ENCODE measurements around the gene BTG4.

The BTG4 gene

GRCh38 chr11:111526501-111526900, 14.3 kb upstream of the BTG4 start:
- no peak for TF ChIP-seq CTCF (IDR thresholded peaks at IDR 0.05; ENCODE audit: control insufficient read depth, extremely low read depth, insufficient read depth)
- DNase-seq (ENCODE audit: low read depth): no peak
- H3K4me3 ChIP-seq (ENCODE audit: low read depth, low read length): no peak overlapping the region

GRCh38 chr11:111525456-111525855, 13.3 kb upstream of the BTG4 start:
- no peak for DNase-seq (ENCODE audit: low read depth)
- no peak overlapping the region for H3K4me3 ChIP-seq (ENCODE audit: low read depth, low read length)
- no peak for TF ChIP-seq CTCF (IDR thresholded peaks at IDR 0.05; ENCODE audit: control insufficient read depth, extremely low read depth, insufficient read depth)

DNA sequence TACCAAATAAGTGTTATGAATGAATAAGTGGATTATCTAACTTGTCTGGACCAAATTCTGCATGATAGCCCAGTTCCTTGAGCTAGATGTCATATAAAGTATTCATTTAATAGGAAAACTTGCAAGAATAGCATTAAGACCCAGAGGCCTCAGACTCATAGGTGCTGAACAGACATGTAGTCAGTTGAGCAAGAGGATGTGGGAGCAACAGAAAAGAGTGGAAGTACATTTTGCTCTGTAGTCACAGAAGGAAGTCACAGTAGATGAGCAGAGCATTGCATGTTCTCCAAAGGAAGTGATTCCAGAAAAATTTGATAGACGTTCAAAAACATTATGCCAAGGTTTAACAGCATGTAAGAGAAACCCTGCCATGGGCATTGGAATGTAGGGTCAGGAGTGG, 11.9 kb upstream of the BTG4 start:
- no peak for TF ChIP-seq CTCF (IDR thresholded peaks at IDR 0.05; ENCODE audit: control insufficient read depth, extremely low read depth, insufficient read depth)
- H3K4me3 ChIP-seq (ENCODE audit: low read depth, low read length): no peak overlapping the region
- no peak for DNase-seq (ENCODE audit: low read depth)

DNA sequence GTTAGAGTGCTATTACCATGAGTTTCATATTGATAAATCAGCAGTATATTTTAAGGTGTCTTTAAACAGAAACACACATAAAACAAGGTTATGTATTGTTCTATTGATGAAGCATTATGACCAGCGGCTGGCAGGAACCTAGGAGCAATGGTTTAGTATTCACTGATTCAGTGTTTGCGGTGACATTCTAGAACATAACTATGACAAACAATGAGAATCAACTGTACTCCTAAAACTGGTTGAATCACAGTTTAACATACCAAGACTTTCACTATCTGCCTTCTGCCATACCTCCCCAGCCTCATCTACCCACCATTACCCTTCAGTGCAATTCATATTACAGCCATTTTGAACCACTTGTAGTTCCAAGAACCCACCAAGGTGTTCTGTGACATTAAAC, 11.2 kb upstream of the BTG4 start:
- TF ChIP-seq CTCF (IDR thresholded peaks at IDR 0.05; ENCODE audit: control insufficient read depth, extremely low read depth, insufficient read depth): no peak

DNA sequence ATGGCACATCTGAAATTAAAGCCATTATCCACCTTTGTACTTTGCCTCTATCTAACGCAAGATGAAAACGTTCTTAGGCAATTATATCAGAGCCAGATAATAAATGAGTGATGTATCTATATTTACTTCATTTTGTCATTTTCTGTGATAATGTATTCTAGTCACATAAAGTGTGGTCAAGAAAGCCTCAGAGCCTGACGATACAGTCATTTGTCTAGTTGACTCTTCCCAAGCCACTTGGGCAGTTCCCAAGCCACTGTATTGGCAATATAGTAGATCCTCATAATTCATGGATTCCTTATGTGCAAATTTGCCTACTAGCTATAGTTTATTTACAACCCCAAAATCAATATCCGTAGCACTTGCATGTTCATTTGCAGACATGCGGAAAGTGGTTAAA, 10.2 kb upstream of the BTG4 start:
- DNase-seq (ENCODE audit: low read depth): no peak
- TF ChIP-seq CTCF (IDR thresholded peaks at IDR 0.05; ENCODE audit: control insufficient read depth, extremely low read depth, insufficient read depth): no peak
- no peak overlapping the region for H3K4me3 ChIP-seq (ENCODE audit: low read depth, low read length)

More for the DNA sequence above, 11.2 kb upstream of the BTG4 start:
- H3K4me3 ChIP-seq (ENCODE audit: low read depth, low read length): no peak overlapping the region
- DNase-seq (ENCODE audit: low read depth): no peak

DNA sequence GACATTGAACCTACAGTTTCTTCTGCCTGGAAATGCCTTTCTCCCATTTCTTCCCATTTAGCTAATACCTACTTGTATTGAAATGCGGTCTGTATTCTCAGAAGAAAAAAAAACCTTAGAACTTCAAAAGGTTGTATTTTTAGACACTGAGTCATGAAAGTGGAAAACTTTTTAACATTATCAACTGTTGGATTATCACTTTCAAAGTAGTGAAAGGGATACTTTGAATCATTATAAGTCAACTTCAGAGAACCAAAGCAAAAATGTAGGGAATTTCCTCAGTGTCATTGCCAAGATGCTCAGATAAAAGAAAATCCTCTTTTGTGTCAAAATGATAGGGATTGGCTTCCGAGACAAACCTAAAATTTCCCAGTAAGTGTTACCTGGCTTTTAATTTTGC, 8.9 kb upstream of the BTG4 start:
- no peak overlapping the region for H3K4me3 ChIP-seq (ENCODE audit: low read depth, low read length)
- no peak for DNase-seq (ENCODE audit: low read depth)
- no peak for TF ChIP-seq CTCF (IDR thresholded peaks at IDR 0.05; ENCODE audit: control insufficient read depth, extremely low read depth, insufficient read depth)

DNA sequence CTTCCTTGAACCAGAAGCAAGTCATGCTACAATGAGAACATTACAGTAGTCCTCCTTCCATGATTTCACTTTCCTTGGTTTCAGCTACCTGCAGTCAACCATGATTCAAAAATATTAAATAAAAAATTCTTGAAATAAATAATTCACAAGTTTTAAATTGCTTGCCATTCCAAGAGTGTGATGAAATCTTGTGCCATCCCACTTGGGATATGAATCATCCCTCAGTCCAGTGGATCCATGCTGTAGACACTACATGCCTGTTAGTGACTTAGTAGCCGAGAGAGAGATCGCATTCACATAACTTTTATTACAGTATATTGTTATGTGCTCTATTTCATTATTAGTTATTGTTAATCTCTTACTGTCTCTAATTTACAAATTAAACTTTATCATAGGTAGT, 8.4 kb upstream of the BTG4 start:
- no peak for TF ChIP-seq CTCF (IDR thresholded peaks at IDR 0.05; ENCODE audit: control insufficient read depth, extremely low read depth, insufficient read depth)
- no peak for DNase-seq (ENCODE audit: low read depth)
- no peak overlapping the region for H3K4me3 ChIP-seq (ENCODE audit: low read depth, low read length)

All from LNCaP clone FGC (cell line).